Hepatocyte (in vitro differentiated cells): Measurements from ENCODE around the gene CBARP.

Experiments
- EZH2 ChIP-seq: fragments of 200-600 bp; sonication (generic); IDR thresholded peaks from 2 replicates; pipeline ENCODE4 v1.6.1; 2016; ENCODE audit warnings: antibody characterized with exemption, mild to moderate bottlenecking, borderline replicate concordance
- EZH2phosphoT487 ChIP-seq: fragments of 200-600 bp; sonication (generic); IDR thresholded peaks from one replicate; pipeline ENCODE4 v1.6.1; 2018; ENCODE audit warnings: antibody characterized with exemption, mild to moderate bottlenecking, low read depth, moderate library complexity; ENCODE audit not compliant: unreplicated experiment, severe bottlenecking

- TF ChIP-seq EZH2 (no peak), EZH2phosphoT487 (no peak)
These were observed 43.9 kb upstream of the CBARP start for GRCh38 chr19:1281569-1282287.
